Measurements from ENCODE around the gene TBC1D5. TPM values are rescaled to one million over a fixed set of nuclear protein-coding genes. Genes with fewer than 3 reads are reported as not detected.
A peak's percentile ranks its signal among the peaks of the same experiment; 100 is the strongest.

The TBC1D5 gene
- total and polyA plus RNA-seq, 12 donors = 6.7 to 35.6 (median 30.5) TPM

- H3K4me3 ChIP-seq = no peak overlapping the region
- no peaks in the 10 kb centered on the region for H3K9me3 ChIP-seq
- ATAC-seq (no peak), DNase-seq (no peak)
- no peak for TF ChIP-seq CTCF (IDR thresholded peaks at IDR 0.05)
- peaks cover 0 to 5% (median 0%) of the 10 kb centered on the region in 9 donors for H3K4me1 ChIP-seq
- no peaks in the 10 kb centered on the region for H3K36me3 ChIP-seq
- H3K27ac ChIP-seq = no peak overlapping the region
- no peaks in the 10 kb centered on the region for H3K27me3 ChIP-seq
- intact Hi-C loops (cut with DNase I) = no loop called here
- 84 to 96% methylated on average over 1 of the region's 1 CpG for WGBS, 2 donors
These were observed 13.4 kb upstream of the TBC1D5 start for GRCh38 chr3:17755836-17756235.

- Histone ChIP-seq H3K4me1 (peaks cover 0 to 13% (median 3%) of the 10 kb centered on the region in 9 donors), H3K27me3 (no peaks in the 10 kb centered on the region), H3K4me3 (no peak overlapping the region), H3K27ac (no peak overlapping the region), H3K9me3 (no peaks in the 10 kb centered on the region), H3K36me3 (no peaks in the 10 kb centered on the region)
- 61 to 69% methylated on average over 1 of the region's 1 CpG for WGBS, 2 donors
- no peak for TF ChIP-seq CTCF (IDR thresholded peaks at IDR 0.05)
- DNase-seq (no peak), ATAC-seq (peak in 2 of 8 donors; percentile 16 to 31)
- intact Hi-C loops (cut with DNase I) = no loop called here
These were observed 11.2 kb upstream of the TBC1D5 start for GRCh38 chr3:17753632-17753992.

- H3K4me1 ChIP-seq = peaks cover 0 to 14% (median 3%) of the 10 kb centered on the region in 9 donors
- no peaks in the 10 kb centered on the region for H3K27me3 ChIP-seq
- no peak overlapping the region for H3K4me3 ChIP-seq
- no peak overlapping the region for H3K27ac ChIP-seq
- no peaks in the 10 kb centered on the region for H3K36me3 ChIP-seq
- WGBS, 2 donors = 72% methylated on average over 1 of the region's 1 CpG
- no peaks in the 10 kb centered on the region for H3K9me3 ChIP-seq
- DNase-seq = no peak
- TF ChIP-seq CTCF (IDR thresholded peaks at IDR 0.05) = no peak
- peak in 2 of 8 donors; percentile 39 to 65 for ATAC-seq
- intact Hi-C loops (cut with DNase I) = no loop called here
These were observed 10.6 kb upstream of the TBC1D5 start for GRCh38 chr3:17752876-17753631.

GRCh38 chr3:17752436-17752835, 10.0 kb upstream of the TBC1D5 start:
- Histone ChIP-seq H3K27ac (no peak overlapping the region), H3K4me1 (peaks cover 0 to 20% (median 3%) of the 10 kb centered on the region in 9 donors), H3K36me3 (no peaks in the 10 kb centered on the region), H3K9me3 (no peaks in the 10 kb centered on the region), H3K27me3 (no peaks in the 10 kb centered on the region), H3K4me3 (no peak overlapping the region)
- no peak for TF ChIP-seq CTCF (IDR thresholded peaks at IDR 0.05)
- intact Hi-C loops (cut with DNase I) = no loop called here
- ATAC-seq (no peak), DNase-seq (no peak)
- 69 to 79% methylated on average over 2 of the region's 2 CpGs for WGBS, 2 donors
